HCT116 (cell line): ENCODE results near the gene DNAJC6. TPM values are rescaled to one million over a fixed set of nuclear protein-coding genes. Genes with fewer than 3 reads are reported as not detected.

Experiments used
- ATAC-seq: fragments of 200-7000 bp; cut with Tn5 transposase; 2 replicates; pipeline ENCODE4 v1.9.1; 2020; ENCODE audit warnings: mild to moderate bottlenecking, moderate library complexity
- BruUV-seq: library from RNA; stranded (reverse); fragments of 400-500 nt; replicated peaks from 2 replicates; lab custom pipeline; 2021; lab: Mats Ljungman, UMichigan
- CTCF ChIA-PET: fragments of 300-600 bp; sonication (Branson Sonifier 250); formaldehyde crosslinking; loops from one replicate; lab custom pipeline; 2021; ENCODE audit warnings: antibody characterized with exemption; lab: Charles Lee
- POLR2A ChIA-PET: fragments of 300-600, 350-600 bp; sonication (Branson Sonifier 250); formaldehyde crosslinking; loops from one replicate; lab custom pipeline; 2021; ENCODE audit warnings: antibody characterized with exemption; lab: Charles Lee
- RAD21 ChIA-PET, 2 experiments: fragments of 300-600 bp; sonication (Branson Sonifier 250); formaldehyde crosslinking; loops; one replicate each; lab custom pipeline; 2023; ENCODE audit warnings: low total read pairs in 2 of 2; ENCODE audit not compliant: uncharacterized antibody in 2 of 2, unreplicated experiment in 2 of 2, low non-redundant PET in 1 of 2; lab: Charles Lee
- DNase-seq: peaks from one replicate; pipeline ENCODE4 v3.0.0-alpha.2; 2010; ENCODE audit warnings: low read depth, low spot score
- H2AFZ ChIP-seq: fragments of 200-600 bp; shearing (Covaris generic), sonication (generic); 2 replicates; pipeline ENCODE4 v1.6.1; 2017; ENCODE audit warnings: low read depth, mixed run types, mixed read lengths, antibody characterized with exemption, low read length; ENCODE audit not compliant: poor library complexity, severe bottlenecking
- H3K27ac ChIP-seq: 2 replicates; pipeline ENCODE4 v1.5.1; 2012; ENCODE audit warnings: low read depth, low read length
- H3K27me3 ChIP-seq: fragments of 200-600 bp; sonication (generic); 2 replicates; pipeline ENCODE4 v1.6.1; 2016; ENCODE audit warnings: mixed run types, low read length, mixed read lengths; ENCODE audit not compliant: insufficient read depth
- H3K36me3 ChIP-seq, 2 experiments: fragments of 200-500 bp in 1 of 2; fragments of 200-600 bp in 1 of 2; sonication (Bioruptor generic) in 1 of 2; sonication (generic) in 1 of 2; 2 replicates each; pipeline versions ENCODE4 v1.5.1 to v1.6.1; 2014 to 2016; ENCODE audit warnings: low read length in 2 of 2, inconsistent platforms in 1 of 2, mixed read lengths in 1 of 2, mixed run types in 1 of 2; ENCODE audit not compliant: insufficient read depth in 2 of 2, control insufficient read depth in 1 of 2
- H3K4me1 ChIP-seq, 2 experiments: fragments of 200-600 bp in 1 of 2; sonication (generic) in 1 of 2; 2 replicates each; pipeline versions ENCODE4 v1.5.1 to v1.6.1; 2012 to 2017; ENCODE audit warnings: low read length in 2 of 2, inconsistent platforms in 1 of 2, mild to moderate bottlenecking in 1 of 2, mixed read lengths in 1 of 2, mixed run types in 1 of 2, moderate library complexity in 1 of 2; ENCODE audit not compliant: insufficient read depth in 2 of 2, control insufficient read depth in 1 of 2
- H3K4me2 ChIP-seq: fragments of 200-600 bp; sonication (generic); 2 replicates; pipeline ENCODE4 v1.6.1; 2017; ENCODE audit warnings: mixed run types, low read length, mixed read lengths
- H3K4me3 ChIP-seq, 2 experiments: fragments of 200-600 bp in 1 of 2; sonication (generic) in 1 of 2; replicated peaks in 1 of 2; 2 replicates each; pipeline ENCODE4 v1.5.1; 2011 to 2016; ENCODE audit warnings: low read length in 2 of 2, control low read depth in 1 of 2, low read depth in 1 of 2, mild to moderate bottlenecking in 1 of 2, mixed read lengths in 1 of 2, mixed run types in 1 of 2
- H3K79me2 ChIP-seq: fragments of 200-600 bp; sonication (generic); 2 replicates; pipeline ENCODE4 v1.6.1; 2017; ENCODE audit warnings: mild to moderate bottlenecking, mixed run types, low read length, moderate library complexity, mixed read lengths; ENCODE audit not compliant: insufficient read depth
- H3K9ac ChIP-seq: fragments of 200-600 bp; sonication (generic); 2 replicates; pipeline ENCODE4 v1.6.1; 2016; ENCODE audit warnings: low read length, mixed read lengths
- H3K9me2 ChIP-seq: fragments of 200-600 bp; sonication (generic), shearing (Covaris generic); 2 replicates; pipeline ENCODE4 v1.6.1; 2017; ENCODE audit warnings: mixed run types, mild to moderate bottlenecking, moderate library complexity; ENCODE audit not compliant: insufficient read depth
- H3K9me3 ChIP-seq, 2 experiments: fragments of 200-500 bp in 1 of 2; fragments of 200-600 bp in 1 of 2; sonication (Bioruptor generic) in 1 of 2; sonication (generic) in 1 of 2; 2 replicates each; pipeline ENCODE4 v1.6.1; 2014 to 2017; ENCODE audit warnings: low read length in 2 of 2, mixed read lengths in 2 of 2, inconsistent platforms in 1 of 2, low read depth in 1 of 2, mild to moderate bottlenecking in 1 of 2, mixed run types in 1 of 2, moderate library complexity in 1 of 2; ENCODE audit not compliant: control insufficient read depth in 1 of 2, insufficient read depth in 1 of 2
- H4K20me1 ChIP-seq: fragments of 200-600 bp; sonication (generic), shearing (Covaris generic); 2 replicates; pipeline ENCODE4 v1.6.1; 2017; ENCODE audit warnings: mixed run types, mild to moderate bottlenecking, moderate library complexity; ENCODE audit not compliant: insufficient read depth
- CEBPB ChIP-seq: IDR thresholded peaks from 2 replicates; pipeline ENCODE4 v1.6.1; 2012; ENCODE audit warnings: low read depth
- ELF1 ChIP-seq: IDR thresholded peaks from 2 replicates; pipeline ENCODE4 v1.6.1; 2012; ENCODE audit warnings: low read depth, borderline replicate concordance
- EZH2 ChIP-seq: fragments of 200-600 bp; sonication (generic); IDR thresholded peaks from 2 replicates; pipeline ENCODE4 v1.6.1; 2017; ENCODE audit warnings: antibody characterized with exemption, mixed run types
- EZH2phosphoT487 ChIP-seq: fragments of 200-600 bp; IDR thresholded peaks from 2 replicates; pipeline ENCODE4 v1.6.1; 2018; ENCODE audit warnings: antibody characterized with exemption, borderline replicate concordance
- POLR2AphosphoS5 ChIP-seq: IDR thresholded peaks from 2 replicates; pipeline ENCODE4 v1.6.1; 2011; ENCODE audit warnings: mild to moderate bottlenecking, low read depth, low read length, moderate library complexity
- SP1 ChIP-seq: IDR thresholded peaks from 2 replicates; pipeline ENCODE4 v1.6.1; 2012; ENCODE audit warnings: low read depth
- SRF ChIP-seq: IDR thresholded peaks from 2 replicates; pipeline ENCODE4 v1.6.1; 2012; ENCODE audit warnings: low read depth
- ZBTB33 ChIP-seq: IDR thresholded peaks from 2 replicates; pipeline ENCODE4 v1.6.1; 2011; ENCODE audit warnings: mild to moderate bottlenecking, low read length, moderate library complexity; ENCODE audit not compliant: insufficient replicate concordance; ENCODE audit errors: extremely low read depth
- ZNF274 ChIP-seq: fragments of 200-500 bp; sonication (Bioruptor generic); IDR thresholded peaks from 2 replicates; pipeline ENCODE4 v1.6.1; 2014; ENCODE audit warnings: mild to moderate bottlenecking, low read depth, low read length, inconsistent platforms
- intact Hi-C: fragments of 100-400 bp; cut with micrococcal nuclease; formaldehyde crosslinking; loops from 2 replicates; pipeline ENCODE4 v1.10.0; 2022
- total RNA-seq: library from RNA; stranded (reverse); gene quantifications from one replicate; pipeline ENCODE4 v1.2.1, GENCODE V29; 2021; ENCODE audit not compliant: unreplicated experiment
- TF ChIP-seq, protein P1 (sequence below): IDR thresholded peaks from 2 replicates; pipeline ENCODE4 v1.6.1; 2012; ENCODE audit warnings: low read depth
- TF ChIP-seq, protein P2 (sequence below), 3 experiments: fragments of 200-600 bp in 1 of 3; sonication (generic) in 1 of 3; IDR thresholded peaks in 2 of 3; conservative IDR thresholded peaks in 1 of 3; 2 replicates each; pipeline ENCODE4 v1.5.1; 2012 to 2017; ENCODE audit warnings: low read depth in 2 of 3, low read length in 2 of 3, antibody characterized with exemption in 1 of 3, borderline replicate concordance in 1 of 3, control low read depth in 1 of 3, mild to moderate bottlenecking in 1 of 3, mixed read lengths in 1 of 3, mixed run types in 1 of 3, moderate library complexity in 1 of 3; ENCODE audit not compliant: insufficient read depth in 1 of 3

Gene DNAJC6
- total RNA-seq, 1 experiment from 2014 or later, result 9.0 TPM

DNA sequence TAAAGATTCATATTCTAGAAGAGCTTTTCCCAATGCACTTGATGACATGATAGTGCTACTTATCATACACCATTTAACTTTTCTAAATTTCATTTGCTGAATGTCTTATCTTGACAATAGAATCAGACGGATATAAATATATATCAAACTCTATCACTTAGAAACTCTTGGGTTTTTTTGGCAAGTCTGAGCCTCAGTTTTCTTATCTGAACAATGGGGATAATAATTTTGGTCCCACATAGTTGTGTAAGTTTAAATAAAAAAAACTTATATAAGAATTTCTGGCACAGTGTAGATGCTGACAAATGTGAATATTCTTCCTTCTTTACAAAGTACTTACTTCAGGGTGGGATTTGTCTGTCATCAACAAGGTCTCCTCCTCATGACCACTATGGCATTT is 89.7 kb downstream of the DNAJC6 start:
- ATAC-seq (no peak), DNase-seq (no peak)
- Histone ChIP-seq H2AFZ (no peak overlapping the region), H3K4me2 (no peak overlapping the region), H3K27me3 (no peaks in the 10 kb centered on the region), H3K9me3 (no peaks in the 10 kb centered on the region), H3K27ac (no peak overlapping the region), H3K79me2 (no peaks in the 10 kb centered on the region), H3K4me3 (no peak overlapping the region), H3K4me1 (no peaks in the 10 kb centered on the region), H3K9me2 (no peaks in the 10 kb centered on the region), H4K20me1 (no peaks in the 10 kb centered on the region), H3K36me3 (no peaks in the 10 kb centered on the region), H3K9ac (no peak overlapping the region)
- POLR2A ChIA-PET, result no interaction called here
- RAD21 ChIA-PET, result no interaction called here
- intact Hi-C loops, result no loop called here
- TF ChIP-seq ZBTB33 (no peak), ELF1 (no peak), POLR2AphosphoS5 (no peak), EZH2phosphoT487 (no peak), CEBPB (no peak), ZNF274 (no peak), SRF (no peak), EZH2 (no peak), SP1 (no peak)
- TF ChIP-seq, protein P1, sequence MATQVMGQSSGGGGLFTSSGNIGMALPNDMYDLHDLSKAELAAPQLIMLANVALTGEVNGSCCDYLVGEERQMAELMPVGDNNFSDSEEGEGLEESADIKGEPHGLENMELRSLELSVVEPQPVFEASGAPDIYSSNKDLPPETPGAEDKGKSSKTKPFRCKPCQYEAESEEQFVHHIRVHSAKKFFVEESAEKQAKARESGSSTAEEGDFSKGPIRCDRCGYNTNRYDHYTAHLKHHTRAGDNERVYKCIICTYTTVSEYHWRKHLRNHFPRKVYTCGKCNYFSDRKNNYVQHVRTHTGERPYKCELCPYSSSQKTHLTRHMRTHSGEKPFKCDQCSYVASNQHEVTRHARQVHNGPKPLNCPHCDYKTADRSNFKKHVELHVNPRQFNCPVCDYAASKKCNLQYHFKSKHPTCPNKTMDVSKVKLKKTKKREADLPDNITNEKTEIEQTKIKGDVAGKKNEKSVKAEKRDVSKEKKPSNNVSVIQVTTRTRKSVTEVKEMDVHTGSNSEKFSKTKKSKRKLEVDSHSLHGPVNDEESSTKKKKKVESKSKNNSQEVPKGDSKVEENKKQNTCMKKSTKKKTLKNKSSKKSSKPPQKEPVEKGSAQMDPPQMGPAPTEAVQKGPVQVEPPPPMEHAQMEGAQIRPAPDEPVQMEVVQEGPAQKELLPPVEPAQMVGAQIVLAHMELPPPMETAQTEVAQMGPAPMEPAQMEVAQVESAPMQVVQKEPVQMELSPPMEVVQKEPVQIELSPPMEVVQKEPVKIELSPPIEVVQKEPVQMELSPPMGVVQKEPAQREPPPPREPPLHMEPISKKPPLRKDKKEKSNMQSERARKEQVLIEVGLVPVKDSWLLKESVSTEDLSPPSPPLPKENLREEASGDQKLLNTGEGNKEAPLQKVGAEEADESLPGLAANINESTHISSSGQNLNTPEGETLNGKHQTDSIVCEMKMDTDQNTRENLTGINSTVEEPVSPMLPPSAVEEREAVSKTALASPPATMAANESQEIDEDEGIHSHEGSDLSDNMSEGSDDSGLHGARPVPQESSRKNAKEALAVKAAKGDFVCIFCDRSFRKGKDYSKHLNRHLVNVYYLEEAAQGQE, result no peak
- TF ChIP-seq, protein P2, sequence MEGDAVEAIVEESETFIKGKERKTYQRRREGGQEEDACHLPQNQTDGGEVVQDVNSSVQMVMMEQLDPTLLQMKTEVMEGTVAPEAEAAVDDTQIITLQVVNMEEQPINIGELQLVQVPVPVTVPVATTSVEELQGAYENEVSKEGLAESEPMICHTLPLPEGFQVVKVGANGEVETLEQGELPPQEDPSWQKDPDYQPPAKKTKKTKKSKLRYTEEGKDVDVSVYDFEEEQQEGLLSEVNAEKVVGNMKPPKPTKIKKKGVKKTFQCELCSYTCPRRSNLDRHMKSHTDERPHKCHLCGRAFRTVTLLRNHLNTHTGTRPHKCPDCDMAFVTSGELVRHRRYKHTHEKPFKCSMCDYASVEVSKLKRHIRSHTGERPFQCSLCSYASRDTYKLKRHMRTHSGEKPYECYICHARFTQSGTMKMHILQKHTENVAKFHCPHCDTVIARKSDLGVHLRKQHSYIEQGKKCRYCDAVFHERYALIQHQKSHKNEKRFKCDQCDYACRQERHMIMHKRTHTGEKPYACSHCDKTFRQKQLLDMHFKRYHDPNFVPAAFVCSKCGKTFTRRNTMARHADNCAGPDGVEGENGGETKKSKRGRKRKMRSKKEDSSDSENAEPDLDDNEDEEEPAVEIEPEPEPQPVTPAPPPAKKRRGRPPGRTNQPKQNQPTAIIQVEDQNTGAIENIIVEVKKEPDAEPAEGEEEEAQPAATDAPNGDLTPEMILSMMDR (IDR thresholded peaks at IDR 0.05 in 2 of 3, conservative IDR thresholded peaks at IDR 0.05 in 1 of 3; ENCODE audit: borderline replicate concordance in 1 of 3, insufficient read depth in 1 of 3, low read depth in 2 of 3, low read length in 2 of 3), result no peak
- no TSS peak for BruUV-seq
- CTCF ChIA-PET, result no interaction called here
